Measurements from ENCODE around the gene MAMDC4. TPM values are rescaled to one million over a fixed set of nuclear protein-coding genes. Genes with fewer than 3 reads are reported as not detected.

MAMDC4 gene
- total RNA-seq, 1 donor from 2014 or later = 4.8 TPM

GRCh38 chr9:136847088-136847825, 4.9 kb upstream of the MAMDC4 start:
- H3K4me3 ChIP-seq (ENCODE audit: low read depth, low read length) = peak overlapping the region; percentile 77
- DNase-seq (ENCODE audit: low read depth) = no peak
- TF ChIP-seq, protein P1, sequence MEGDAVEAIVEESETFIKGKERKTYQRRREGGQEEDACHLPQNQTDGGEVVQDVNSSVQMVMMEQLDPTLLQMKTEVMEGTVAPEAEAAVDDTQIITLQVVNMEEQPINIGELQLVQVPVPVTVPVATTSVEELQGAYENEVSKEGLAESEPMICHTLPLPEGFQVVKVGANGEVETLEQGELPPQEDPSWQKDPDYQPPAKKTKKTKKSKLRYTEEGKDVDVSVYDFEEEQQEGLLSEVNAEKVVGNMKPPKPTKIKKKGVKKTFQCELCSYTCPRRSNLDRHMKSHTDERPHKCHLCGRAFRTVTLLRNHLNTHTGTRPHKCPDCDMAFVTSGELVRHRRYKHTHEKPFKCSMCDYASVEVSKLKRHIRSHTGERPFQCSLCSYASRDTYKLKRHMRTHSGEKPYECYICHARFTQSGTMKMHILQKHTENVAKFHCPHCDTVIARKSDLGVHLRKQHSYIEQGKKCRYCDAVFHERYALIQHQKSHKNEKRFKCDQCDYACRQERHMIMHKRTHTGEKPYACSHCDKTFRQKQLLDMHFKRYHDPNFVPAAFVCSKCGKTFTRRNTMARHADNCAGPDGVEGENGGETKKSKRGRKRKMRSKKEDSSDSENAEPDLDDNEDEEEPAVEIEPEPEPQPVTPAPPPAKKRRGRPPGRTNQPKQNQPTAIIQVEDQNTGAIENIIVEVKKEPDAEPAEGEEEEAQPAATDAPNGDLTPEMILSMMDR (conservative IDR thresholded peaks at IDR 0.05; ENCODE audit: low read depth, low read length) = no peak

DNA sequence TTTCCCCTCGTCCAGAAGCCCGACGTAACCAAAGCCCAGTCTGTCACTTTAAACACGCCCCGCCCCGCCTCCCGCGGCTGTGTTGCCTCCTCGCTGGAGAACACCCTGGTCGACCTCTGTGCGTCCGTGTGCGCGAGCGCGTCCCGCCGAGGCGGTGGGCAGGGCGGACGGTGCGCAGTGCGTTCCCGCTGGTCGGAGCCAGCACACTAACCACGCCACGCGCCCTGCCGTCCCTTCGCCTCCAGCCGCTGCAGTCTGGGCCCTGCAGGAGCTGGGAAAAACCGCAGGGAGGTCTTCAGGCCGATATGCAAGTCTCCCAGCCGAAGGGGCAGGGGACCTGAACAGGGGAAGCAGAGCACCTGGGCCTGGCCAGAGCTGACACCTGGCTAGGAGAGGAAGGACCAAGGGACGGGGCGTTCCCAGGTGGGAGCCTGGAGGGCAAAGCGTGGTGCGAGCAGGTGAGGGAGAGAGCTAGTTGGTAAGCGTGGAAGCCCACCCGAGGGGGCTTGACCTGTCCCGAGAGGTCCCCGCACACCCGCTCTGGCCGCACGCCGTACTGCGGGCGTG, 4.2 kb upstream of the MAMDC4 start:
- DNase-seq (ENCODE audit: low read depth) = no peak
- H3K4me3 ChIP-seq (ENCODE audit: low read depth, low read length) = peak overlapping the region; percentile 77
- TF ChIP-seq, protein P1 (conservative IDR thresholded peaks at IDR 0.05; ENCODE audit: low read depth, low read length) = no peak

GRCh38 chr9:136848393-136849037, 3.6 kb upstream of the MAMDC4 start:
- DNase-seq (ENCODE audit: low read depth) = no peak
- TF ChIP-seq, protein P1 (conservative IDR thresholded peaks at IDR 0.05; ENCODE audit: low read depth, low read length) = no peak
- peak overlapping the region; percentile 77 for H3K4me3 ChIP-seq (ENCODE audit: low read depth, low read length)

GRCh38 chr9:136849038-136849959, 2.8 kb upstream of the MAMDC4 start, which contains the start of gene PHPT1:
Gene PHPT1 (plus strand): TSS chr9:136849409. CDS start chr9:136849431, 22 bp downstream.
- TF ChIP-seq, protein P1 (conservative IDR thresholded peaks at IDR 0.05; ENCODE audit: low read depth, low read length) = no peak
- H3K4me3 ChIP-seq (ENCODE audit: low read depth, low read length) = peak within 1 kb of the TSS; percentile 77
- peak; percentile 87 for DNase-seq (ENCODE audit: low read depth)

GRCh38 chr9:136849960-136850865, 1.9 kb upstream of the MAMDC4 start:
- H3K4me3 ChIP-seq (ENCODE audit: low read depth, low read length) = peak overlapping the region; percentile 77
- TF ChIP-seq, protein P1 (conservative IDR thresholded peaks at IDR 0.05; ENCODE audit: low read depth, low read length) = no peak
- no peak for DNase-seq (ENCODE audit: low read depth)
